ENCODE data around the gene SMAP1. TPM values are rescaled to one million over a fixed set of nuclear protein-coding genes. Genes with fewer than 3 reads are reported as not detected.

Gene SMAP1
- polyA plus RNA-seq, 3 donors: 12.6 to 22.1 (median 20.3) TPM

GRCh38 chr6:70734381-70734780 lies 66.7 kb downstream of the SMAP1 start:
- H3K4me1 Mint-ChIP-seq: peaks cover 10% of the 10 kb centered on the region
- DNase-seq: no peak
- Histone ChIP-seq H2AFZ (ENCODE audit: insufficient read depth, low read depth, low read length, poor library complexity, severe bottlenecking) (no peak overlapping the region), H3K9me3 (replicated peaks in 1 of 2; ENCODE audit: control insufficient read depth in 1 of 2, insufficient read depth in 1 of 2, low read length in 2 of 2) (no peaks in the 10 kb centered on the region), H3K4me3 (replicated peaks in 1 of 3; ENCODE audit: low read depth in 2 of 3, low read length in 3 of 3) (no peak overlapping the region), H3K36me3 (replicated peaks in 1 of 2; ENCODE audit: control insufficient read depth in 1 of 2, insufficient read depth in 2 of 2, low read length in 2 of 2) (peaks cover 11 to 35% of the 10 kb centered on the region in 2 donors), H3K4me2 (replicated peaks; ENCODE audit: extremely low read depth, low read length, poor library complexity, severe bottlenecking) (no peak overlapping the region), H3K27ac (ENCODE audit: low read depth in 1 of 2, low read length in 2 of 2) (no peak overlapping the region), H3K9ac (ENCODE audit: insufficient read depth, low read length, poor library complexity, severe bottlenecking) (no peak overlapping the region), H3K4me1 (ENCODE audit: control insufficient read depth in 1 of 2, insufficient read depth in 2 of 2, low read length in 2 of 2) (no peaks in the 10 kb centered on the region), H3K27me3 (ENCODE audit: control insufficient read depth in 2 of 2, insufficient read depth in 2 of 2, low read length in 2 of 2) (no peaks in the 10 kb centered on the region), H4K20me1 (ENCODE audit: insufficient read depth, low read length) (peaks cover 20% of the 10 kb centered on the region), H3K79me2 (ENCODE audit: insufficient read depth, low read length) (peaks cover 6% of the 10 kb centered on the region)
- no peak overlapping the region for H3K27ac Mint-ChIP-seq
- no peaks in the 10 kb centered on the region for H3K27me3 Mint-ChIP-seq (ENCODE audit: low read depth in 3 of 3)
- intact Hi-C loops (cut with micrococcal nuclease): no loop called here
- peaks cover 29 to 41% of the 10 kb centered on the region in 2 donors for H3K36me3 Mint-ChIP-seq
- TF ChIP-seq CTCF (IDR thresholded peaks at IDR 0.05): no peak
- WGBS (ENCODE audit: insufficient coverage): over 99% methylated on average over 10 of the region's 10 CpGs
- no peaks in the 10 kb centered on the region for H3K9me3 Mint-ChIP-seq
- no peak overlapping the region for H3K4me3 Mint-ChIP-seq

- peaks cover 32 to 47% of the 10 kb centered on the region in 2 donors for H3K36me3 Mint-ChIP-seq
- Histone ChIP-seq H3K4me2 (replicated peaks; ENCODE audit: extremely low read depth, low read length, poor library complexity, severe bottlenecking) (no peak overlapping the region), H3K9me3 (replicated peaks in 1 of 2; ENCODE audit: control insufficient read depth in 1 of 2, insufficient read depth in 1 of 2, low read length in 2 of 2) (no peaks in the 10 kb centered on the region), H2AFZ (ENCODE audit: insufficient read depth, low read depth, low read length, poor library complexity, severe bottlenecking) (no peak overlapping the region), H3K9ac (ENCODE audit: insufficient read depth, low read length, poor library complexity, severe bottlenecking) (no peak overlapping the region), H3K36me3 (replicated peaks in 1 of 2; ENCODE audit: control insufficient read depth in 1 of 2, insufficient read depth in 2 of 2, low read length in 2 of 2) (peaks cover 11 to 36% of the 10 kb centered on the region in 2 donors), H3K4me1 (ENCODE audit: control insufficient read depth in 1 of 2, insufficient read depth in 2 of 2, low read length in 2 of 2) (no peaks in the 10 kb centered on the region), H3K4me3 (replicated peaks in 1 of 3; ENCODE audit: low read depth in 2 of 3, low read length in 3 of 3) (no peak overlapping the region), H4K20me1 (ENCODE audit: insufficient read depth, low read length) (peaks cover 14% of the 10 kb centered on the region), H3K79me2 (ENCODE audit: insufficient read depth, low read length) (peaks cover under 1% of the 10 kb centered on the region), H3K27me3 (ENCODE audit: control insufficient read depth in 2 of 2, insufficient read depth in 2 of 2, low read length in 2 of 2) (no peaks in the 10 kb centered on the region), H3K27ac (ENCODE audit: low read depth in 1 of 2, low read length in 2 of 2) (no peak overlapping the region)
- no peak overlapping the region for H3K4me3 Mint-ChIP-seq
- TF ChIP-seq CTCF (IDR thresholded peaks at IDR 0.05): no peak
- intact Hi-C loops (cut with micrococcal nuclease): no loop called here
- H3K27me3 Mint-ChIP-seq (ENCODE audit: low read depth in 3 of 3): no peaks in the 10 kb centered on the region
- no peak overlapping the region for H3K27ac Mint-ChIP-seq
- H3K4me1 Mint-ChIP-seq: peaks cover 8% of the 10 kb centered on the region
- DNase-seq: no peak
- no CpG with 5 or more reads among the region's 1 CpG for WGBS (ENCODE audit: insufficient coverage)
- peaks cover 0 to 5% (median 0%) of the 10 kb centered on the region in 7 donors for H3K9me3 Mint-ChIP-seq
Observed at GRCh38 chr6:70734979-70735378, 67.3 kb downstream of the SMAP1 start.
